GM21423 (cell line): ENCODE results near the gene PIGT.

ENCODE experiments used
- ATAC-seq: cut with Tn5 transposase; IDR thresholded peaks from one replicate; pipeline ENCODE4 v1.9.1; 2021; ENCODE audit warnings: mild to moderate bottlenecking, moderate library complexity; ENCODE audit not compliant: unreplicated experiment

The PIGT gene

DNA sequence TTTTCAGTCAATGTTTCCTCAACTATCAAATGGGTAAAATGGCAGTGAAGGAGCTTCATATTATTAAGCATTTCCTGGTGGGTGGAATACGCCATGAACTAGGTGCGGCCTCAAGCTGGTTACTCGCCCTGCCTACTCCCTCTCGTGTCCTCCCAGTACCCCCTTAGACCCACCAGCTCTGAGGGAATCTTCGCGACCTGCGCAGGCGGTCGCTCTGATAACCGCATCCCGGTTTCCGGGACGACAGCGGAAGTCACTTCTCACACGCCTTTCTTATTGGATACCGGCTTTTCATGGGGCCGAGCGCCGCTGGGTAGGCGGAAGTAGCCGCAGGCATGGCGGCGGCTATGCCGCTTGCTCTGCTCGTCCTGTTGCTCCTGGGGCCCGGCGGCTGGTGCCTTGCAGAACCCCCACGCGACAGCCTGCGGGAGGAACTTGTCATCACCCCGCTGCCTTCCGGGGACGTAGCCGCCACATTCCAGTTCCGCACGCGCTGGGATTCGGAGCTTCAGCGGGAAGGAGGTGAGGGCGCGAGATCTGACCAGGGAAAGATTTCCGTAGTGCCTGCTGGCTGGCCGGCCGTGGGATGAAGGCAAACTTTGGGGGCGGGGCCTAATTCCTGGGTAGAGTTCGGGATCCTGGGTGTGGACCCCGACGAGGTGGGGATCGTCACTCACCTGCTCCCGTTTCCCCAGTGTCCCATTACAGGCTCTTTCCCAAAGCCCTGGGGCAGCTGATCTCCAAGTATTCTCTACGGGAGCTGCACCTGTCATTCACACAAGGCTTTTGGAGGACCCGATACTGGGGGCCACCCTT lies at the start of gene PIGT:
TSS of gene PIGT (plus strand) at position 320 of the 816 bp plus-strand sequence. CDS start at position 336, 16 bp downstream.
- peak; percentile 47 for ATAC-seq

DNA sequence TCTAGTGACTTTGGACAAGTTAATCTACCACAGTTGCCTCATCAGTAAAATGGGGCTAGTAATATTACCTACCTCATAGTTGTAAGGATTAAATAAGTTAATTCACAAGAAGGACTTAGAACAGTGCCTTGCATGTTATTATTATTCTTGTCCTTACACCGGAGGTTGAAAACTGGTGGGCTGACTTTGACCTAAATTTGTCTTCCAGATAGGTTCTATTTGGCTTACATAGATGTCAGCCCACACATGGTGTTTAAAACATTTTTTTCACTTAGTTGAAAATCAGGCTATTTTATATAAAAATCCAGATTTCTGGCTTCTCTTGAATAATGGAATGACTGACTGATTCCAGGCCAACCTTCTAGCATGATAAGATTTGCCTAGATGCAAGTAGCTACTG lies 49.7 kb upstream of the PIGT start:
- ATAC-seq: no peak

DNA sequence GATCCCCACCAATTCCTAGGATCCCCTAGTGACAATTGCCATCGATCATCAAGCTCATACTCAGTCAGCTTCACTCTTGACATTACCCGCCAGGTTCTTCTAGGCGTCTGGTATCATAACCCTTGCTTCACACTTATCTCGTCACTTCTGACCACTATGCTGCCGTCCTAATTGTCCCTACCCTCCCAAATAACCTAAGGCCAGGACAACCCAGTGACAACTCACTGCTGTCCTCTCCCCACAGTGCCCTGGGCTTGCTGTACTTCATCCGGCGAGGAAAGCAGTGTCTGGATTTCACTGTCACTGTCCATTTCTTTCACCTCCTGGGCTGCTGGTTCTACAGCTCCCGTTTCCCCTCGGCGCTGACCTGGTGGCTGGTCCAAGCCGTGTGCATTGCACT lies 49.3 kb upstream of the PIGT start:
- no peak for ATAC-seq

DNA sequence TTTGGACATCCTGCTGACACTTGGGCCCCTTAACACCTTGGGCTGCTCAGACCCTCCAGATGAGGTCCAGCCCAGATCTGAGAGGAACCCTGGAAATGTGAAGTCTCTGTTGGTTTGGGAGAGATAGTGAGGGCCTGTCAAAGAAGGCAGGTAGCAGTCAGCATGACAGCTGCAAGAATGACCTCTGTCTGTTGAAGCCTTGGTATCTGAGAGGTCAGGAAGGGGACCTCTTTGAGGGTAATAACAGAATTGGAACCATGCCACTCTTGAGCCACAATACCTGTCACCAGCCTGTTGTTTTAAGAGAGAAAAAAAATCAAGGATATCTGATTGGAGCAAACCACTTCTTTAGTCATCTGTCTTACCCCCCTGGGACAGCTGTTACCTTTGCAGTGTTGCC lies 48.8 kb upstream of the PIGT start:
- ATAC-seq: no peak

DNA sequence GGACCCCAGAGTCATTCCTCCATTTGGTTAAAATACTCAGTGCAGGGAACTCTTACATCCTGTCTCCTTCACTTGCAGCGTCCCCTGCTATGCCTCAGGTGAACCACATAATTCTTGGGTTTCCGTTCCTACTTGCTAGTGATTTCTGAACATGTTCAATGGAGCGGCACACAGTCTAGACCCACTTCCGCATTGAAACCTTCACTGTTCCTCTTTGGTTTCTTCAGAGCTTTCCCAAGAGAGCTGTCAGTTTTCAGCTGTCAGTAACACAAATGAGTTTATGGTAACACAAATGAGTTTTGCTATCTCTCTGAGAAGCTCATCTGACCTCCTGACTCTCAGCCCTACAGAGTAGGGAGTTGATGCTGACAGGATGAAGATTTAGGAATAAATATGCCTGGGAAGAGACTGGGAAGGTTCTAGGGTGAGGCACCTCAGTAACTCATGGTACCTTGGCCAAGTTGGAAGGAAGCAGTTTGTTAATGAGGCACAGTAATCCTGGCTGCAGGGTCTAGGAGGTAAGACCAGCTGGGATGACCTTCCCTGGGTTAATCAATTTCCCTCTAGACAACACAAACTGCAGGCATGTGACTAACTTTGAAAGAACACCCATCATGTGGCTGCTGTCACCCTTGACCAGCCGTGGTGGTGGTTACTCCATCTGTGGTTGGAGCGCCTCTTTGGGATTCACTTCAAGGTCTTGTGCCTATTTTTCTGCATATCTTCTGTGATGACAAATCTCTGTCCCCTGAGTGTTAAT lies 47.5 kb upstream of the PIGT start:
- ATAC-seq: peak; percentile 79

DNA sequence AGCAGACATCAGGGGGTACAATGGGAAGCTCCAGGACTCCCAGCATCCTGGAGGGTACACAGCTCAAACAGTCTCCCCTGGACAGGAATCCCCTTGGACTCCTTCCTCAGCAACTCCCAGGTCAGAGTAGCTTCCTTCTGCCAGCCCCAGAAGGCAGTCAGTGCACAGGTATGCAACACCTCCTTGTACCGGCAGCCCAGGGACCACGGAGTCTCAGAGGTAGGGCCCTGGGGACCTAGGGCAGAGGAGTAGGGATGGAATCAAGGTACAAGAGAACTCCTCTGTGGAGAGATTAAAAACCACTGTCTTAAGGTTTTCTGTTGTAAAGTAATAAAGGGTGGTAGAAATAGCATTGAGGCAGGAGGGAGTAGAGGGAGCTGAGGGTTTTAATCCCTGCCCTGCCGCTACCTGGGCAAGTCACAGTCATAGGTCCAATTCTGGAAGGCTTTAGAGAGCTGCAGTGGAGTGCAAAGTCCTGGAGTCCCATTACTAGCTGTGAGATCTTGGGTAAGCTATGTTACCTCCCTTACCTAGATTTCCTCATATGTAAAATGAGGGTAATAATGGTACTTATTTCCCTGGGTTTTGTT lies 45.3 kb upstream of the PIGT start:
- no peak for ATAC-seq

DNA sequence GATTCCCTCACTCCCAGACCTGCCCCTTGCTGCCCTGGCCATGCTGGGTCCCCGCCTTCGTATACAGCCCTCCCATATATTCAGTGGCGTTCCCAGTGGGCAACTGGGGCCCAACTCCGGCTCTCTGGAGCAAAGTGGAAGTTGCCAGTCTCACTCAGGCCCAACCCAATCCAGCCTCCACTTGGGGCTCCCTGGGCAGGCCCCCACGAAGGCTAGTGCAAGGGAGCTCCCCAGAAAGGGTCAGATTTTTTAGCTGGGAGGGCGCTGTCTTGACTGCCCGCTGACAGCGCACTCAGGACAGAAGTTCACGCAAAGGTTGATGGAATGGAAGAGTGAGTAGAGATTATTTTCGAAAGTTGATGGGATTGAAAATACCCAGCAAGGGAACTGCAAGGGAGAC lies 43.7 kb upstream of the PIGT start:
- no peak for ATAC-seq

DNA sequence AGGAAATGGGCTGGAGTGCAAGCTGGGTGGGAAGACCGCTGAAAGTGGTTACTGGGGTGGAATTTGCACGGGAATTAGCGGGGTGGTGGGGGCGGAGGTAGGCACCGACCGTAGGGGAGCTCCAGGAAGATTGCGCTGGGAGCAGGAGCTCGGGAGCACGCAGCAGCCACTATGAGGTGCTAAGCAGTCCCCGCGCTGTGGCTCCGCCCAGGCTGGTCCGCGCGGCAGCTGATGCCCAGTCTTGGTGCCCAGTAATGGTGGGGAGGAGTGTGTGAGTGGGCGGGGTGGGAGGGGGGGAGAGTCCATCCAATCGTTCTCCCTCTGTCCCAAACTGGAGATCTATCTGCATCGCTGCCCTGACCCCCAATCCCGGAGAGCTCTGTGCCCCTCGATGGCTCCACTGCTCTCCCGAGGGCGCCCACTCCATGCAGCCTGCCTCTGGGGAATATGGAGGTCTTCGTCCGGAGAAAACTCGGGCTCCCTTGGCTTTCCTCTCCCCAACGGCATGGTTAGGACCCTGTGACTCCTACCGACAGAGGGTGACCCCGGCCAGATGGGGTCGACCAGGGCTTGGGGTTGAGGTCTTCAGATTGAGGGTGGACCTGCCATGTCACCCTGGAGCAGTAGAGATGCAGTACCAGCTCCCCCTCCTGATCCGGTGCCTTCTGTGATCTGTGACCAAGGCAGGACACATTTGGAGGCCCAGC lies 43.1 kb upstream of the PIGT start:
- no peak for ATAC-seq

DNA sequence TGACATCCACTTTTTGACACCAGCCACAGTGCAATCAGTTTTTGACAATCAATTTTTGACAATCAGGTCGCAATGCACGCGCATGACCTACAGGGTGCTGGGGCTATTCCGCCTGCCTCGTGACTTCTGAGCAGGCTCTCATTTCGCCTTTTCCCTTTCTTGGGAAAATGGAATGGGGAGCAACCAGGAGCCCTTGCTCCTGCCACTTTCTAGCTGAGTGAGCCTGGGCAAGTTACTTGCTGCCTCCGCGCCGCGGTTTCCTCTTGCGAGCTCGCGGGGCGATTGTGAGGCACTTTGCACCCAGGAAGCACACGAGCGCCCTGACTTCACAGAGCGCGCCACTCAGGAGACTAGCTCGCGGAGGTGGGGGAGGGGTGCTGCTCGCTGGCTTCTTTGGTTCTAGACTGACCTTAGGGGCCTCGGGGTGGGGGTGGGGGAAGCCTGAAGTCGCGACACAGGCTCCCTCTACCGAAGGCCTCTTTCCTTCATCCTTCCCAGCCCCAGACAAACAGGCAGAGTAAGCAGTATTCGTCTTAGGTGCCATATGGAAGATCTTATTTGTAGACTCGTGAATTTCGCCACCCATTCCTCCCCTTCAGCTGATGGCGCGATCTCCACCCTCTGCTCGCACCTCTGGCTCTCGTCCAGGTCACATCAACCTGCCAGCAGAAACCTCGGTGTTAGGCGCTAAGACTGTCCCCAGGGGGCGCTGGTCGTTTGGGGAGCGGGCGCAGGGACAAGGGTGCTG lies 42.4 kb upstream of the PIGT start:
- ATAC-seq: no peak

DNA sequence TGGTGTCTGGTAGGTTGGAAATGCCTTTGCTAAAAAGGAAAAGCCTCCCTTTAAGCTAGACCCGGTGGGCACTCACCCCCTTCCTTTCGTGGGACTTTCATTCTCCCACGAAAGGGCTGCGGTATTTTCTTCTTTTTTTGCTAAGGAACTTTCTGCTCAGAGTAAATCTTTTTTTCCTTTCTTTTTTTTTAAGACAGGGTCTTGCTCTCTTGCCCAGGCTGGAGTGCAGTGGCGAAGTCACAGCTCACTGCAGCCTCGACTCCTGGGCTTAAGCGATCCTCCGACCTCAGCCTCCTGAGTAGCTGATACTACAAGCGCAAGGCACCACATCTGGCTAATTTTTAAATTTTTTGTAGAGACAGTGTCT lies 41.9 kb upstream of the PIGT start:
- no peak for ATAC-seq

DNA sequence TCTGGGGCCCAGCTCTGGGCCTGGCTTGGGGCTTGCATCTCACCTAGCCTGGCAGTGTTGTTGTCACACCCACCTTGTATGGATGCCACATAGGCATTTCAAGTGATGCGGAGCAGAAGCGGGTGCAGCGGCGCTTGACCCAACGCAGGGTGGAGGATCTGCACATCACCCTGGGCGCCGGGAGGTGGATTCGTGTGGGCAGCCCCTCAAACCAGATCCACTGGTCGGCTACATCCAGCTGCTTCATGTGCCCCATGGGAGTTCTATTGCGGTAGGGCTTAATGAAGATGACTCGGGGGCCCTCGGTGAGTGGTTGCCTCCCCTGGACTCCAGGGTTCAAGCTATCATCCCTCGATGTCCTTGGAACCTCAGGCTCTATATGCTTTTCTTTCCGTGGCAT lies 41.0 kb upstream of the PIGT start:
- ATAC-seq: no peak

DNA sequence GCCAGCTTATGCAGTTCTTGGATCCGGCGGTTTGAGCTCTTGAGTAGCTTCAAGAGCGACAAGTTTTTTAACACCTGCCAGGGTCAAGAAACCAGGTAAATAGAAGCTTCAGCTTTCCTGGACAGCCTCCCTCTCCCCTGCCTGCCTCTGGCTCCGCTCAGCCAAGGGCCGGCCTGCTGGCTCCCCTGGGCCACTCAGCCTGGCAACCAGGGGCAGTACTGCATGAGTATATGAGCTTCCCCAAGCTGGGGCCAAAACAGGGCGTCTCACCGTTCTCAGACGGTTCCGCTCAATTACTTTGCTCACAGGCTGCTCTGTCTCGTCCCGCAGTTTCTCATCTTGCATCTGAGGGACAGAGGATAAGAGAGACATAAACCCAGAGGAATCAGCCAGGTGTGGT lies 38.7 kb upstream of the PIGT start:
- ATAC-seq: no peak

DNA sequence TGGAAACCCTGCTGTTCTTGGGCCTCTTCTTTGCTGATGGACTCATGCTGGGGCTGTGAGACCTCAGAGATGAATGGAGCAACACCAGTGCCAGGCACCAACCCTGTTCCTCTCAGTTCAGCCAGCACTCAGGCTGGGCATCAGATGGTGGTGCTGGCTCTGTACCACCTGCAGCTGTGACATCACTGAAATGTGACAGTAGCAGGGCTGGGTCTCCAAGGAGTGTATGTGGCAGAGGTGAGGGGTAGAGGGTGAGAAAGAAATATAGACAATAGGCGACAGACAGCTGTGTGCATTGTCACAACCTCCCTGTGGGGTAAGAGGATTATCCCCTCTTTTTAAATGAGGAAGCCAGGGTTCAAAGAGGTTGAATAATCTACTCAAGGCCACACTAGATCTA lies 37.8 kb upstream of the PIGT start, which contains the start of gene TP53TG5:
TSS of gene TP53TG5 (minus strand) at position 135 of the 400 bp plus-strand sequence. CDS start at position 46, 89 bp downstream.
- no peak for ATAC-seq

DNA sequence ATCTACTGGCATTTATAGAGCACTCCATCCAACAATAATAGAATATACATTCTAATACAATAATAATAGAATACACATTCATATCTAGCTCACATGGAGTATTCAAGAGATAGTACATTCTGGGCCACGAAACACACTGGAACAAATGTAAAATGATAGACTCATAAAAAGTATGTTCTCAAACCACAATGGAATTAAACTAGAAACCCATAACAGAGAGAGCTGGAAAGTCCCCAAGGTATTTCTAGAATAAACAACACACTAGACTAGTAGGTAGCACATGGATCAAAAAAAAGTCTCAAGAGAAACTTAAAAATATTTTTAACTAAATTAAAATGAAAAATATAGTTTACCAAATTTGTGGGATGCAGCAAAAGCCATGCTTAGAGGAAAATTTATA lies 28.7 kb upstream of the PIGT start:
- ATAC-seq: no peak

DNA sequence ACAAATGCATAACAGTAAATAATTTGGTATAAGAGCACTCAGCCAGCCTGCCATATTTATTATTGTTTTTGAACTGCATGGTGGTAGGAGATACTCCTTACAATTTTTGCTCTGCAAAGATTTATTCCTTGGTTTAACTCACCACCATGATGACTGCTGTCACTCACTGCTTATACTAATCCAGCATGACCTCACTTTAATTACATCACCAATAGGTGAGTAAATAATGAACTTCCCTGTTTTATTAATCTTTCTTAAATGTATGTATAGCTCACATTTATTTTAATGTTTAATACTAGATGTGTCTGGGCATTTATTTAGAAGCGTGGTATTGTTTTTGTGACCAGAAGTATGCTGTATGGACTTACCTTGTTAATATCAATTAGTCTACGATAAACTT lies 25.0 kb upstream of the PIGT start:
- no peak for ATAC-seq

DNA sequence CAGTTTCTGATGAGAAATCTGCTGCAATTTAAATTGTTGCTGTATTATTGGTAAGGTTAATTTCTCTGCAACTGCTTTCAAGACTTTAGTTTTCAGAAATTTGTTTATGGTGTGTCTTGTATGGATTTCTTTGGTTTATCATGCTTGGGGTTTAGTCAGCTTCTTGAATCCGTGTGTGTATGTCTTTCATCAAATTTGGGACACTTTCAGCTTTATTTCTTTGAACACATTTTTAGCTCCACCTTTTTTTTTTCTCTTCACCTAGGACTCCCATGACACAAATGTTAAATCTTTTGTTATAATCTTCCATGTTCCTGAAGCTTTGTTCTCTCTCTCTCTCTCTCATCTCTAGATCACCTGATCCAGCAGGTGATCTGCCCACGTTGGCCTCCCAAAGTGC lies 24.4 kb upstream of the PIGT start:
- ATAC-seq: no peak

DNA sequence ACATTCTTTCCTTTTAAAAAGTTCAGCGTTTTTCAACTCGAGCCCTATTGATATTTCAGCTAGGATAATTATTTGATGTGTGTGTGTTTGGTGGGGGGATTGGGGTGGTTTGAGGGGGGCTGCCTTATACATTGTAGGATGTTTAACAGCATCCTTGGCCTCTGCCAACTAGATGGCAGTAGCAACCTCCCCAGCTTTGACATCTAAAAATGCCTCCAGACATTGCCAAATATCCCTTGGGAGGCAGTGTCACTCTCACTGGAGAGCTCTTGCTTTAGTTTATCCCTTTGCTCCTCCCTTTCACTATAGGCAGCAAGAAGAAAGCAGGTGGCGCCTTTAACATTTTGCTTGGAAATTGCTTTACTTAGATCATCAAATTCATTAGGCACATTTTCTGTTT lies 23.2 kb upstream of the PIGT start:
- no peak for ATAC-seq

DNA sequence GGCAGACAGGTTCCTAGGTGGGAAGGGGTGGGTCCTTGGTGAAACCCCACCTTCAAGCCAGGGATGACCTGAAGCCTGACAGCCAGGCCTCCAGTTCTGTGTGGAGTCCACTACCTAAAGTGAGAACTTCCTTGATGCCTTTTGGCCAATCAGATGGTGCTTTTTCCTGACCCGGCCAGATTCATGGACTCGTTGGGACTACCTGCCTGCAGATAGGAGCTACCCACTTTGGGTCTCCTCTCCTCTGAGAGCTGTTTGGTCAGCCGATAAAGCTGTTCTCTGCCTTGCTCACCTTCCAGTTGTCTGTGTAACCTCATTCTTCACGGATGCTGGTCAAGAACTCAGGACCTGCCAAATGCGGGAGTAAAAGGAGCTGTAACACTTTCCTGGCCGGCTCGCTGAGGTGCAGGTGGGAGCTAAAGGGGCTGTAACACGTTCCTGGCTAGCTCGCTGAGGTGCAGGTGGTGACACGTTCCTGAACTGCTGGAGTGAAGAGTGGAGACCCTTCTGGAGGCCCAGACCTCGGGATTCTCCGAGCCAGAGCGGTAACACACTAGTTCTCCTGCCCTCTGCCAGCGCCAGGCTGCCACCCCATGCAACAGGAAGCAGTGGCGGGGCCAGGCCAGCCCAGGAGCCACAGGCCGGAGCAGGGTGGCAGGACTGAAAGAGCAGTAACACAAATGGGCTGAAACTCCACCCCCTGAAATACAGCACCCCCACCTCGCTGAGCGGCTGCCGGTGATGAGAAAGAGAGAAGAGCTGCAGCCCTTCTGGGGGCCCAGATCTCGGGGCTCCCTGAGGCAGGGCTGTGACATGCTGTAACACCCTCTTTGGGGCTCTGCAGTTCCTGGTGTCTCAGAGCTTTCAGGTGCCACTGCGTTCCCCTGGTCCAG lies 21.5 kb upstream of the PIGT start:
- no peak for ATAC-seq

DNA sequence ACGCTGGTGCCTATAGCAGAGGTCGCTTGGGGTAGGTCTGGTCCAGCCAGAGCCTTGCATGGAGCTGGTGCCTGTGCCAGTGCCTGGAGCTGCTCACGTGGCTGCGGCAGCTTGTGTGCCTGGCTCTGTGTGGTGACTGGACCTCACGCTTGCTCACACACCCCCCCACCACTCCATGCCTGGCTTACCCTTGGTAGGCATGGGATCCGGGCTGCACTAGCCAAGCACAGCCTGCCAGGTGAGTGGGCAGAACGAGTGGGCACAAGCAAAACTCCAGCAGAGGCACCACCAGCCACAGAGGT lies 20.9 kb upstream of the PIGT start:
- ATAC-seq: no peak

DNA sequence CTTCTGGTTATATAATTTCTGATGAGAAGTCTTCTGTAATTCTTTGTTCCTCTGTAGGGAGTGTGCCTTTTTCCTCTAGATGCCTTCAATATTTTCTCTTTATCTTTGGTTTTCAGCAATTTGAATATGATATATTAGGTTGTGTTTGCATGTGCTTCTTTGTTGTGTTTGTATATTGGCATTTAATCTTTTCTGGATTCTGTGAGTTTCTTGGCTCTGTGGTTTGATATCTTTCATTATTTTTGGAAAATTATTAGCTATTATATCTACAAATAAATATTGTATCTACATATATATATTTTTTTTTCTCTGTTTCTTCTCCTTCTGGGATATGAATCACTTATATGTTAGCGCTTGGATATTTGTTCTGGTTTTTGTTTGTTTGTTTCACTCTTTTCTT lies 16.9 kb upstream of the PIGT start:
- no peak for ATAC-seq
